Panc1 (cell line): ENCODE results near the gene GRAMD1A.

Source experiments
- CTCF ChIP-seq: fragments of 450-650 bp; IDR thresholded peaks from 2 replicates; pipeline ENCODE4 v1.5.1; 2017; ENCODE audit warnings: mild to moderate bottlenecking
- POLR2AphosphoS5 ChIP-seq: IDR thresholded peaks from 2 replicates; pipeline ENCODE4 v1.6.1; 2012; ENCODE audit warnings: mild to moderate bottlenecking, low read depth, low read length, moderate library complexity
- SIN3A ChIP-seq: IDR thresholded peaks from 2 replicates; pipeline ENCODE4 v1.6.1; 2012; ENCODE audit warnings: low read depth, mild to moderate bottlenecking, low read length, moderate library complexity, borderline replicate concordance; ENCODE audit not compliant: insufficient read depth

- TF ChIP-seq CTCF (peak; percentile 99), POLR2AphosphoS5 (no peak), SIN3A (no peak)
These were observed 44.4 kb downstream of the GRAMD1A start for GRCh38 chr19:35044317-35045117.
